ENCODE data around the gene SSB.
A peak's percentile ranks its signal among the peaks of the same experiment; 100 is the strongest.
"Not testable (repeated sequence)": the region's sequence is repeated elsewhere in the genome, so short reads cannot be mapped to it uniquely, and the experiment has no call there.

The SSB gene

DNA sequence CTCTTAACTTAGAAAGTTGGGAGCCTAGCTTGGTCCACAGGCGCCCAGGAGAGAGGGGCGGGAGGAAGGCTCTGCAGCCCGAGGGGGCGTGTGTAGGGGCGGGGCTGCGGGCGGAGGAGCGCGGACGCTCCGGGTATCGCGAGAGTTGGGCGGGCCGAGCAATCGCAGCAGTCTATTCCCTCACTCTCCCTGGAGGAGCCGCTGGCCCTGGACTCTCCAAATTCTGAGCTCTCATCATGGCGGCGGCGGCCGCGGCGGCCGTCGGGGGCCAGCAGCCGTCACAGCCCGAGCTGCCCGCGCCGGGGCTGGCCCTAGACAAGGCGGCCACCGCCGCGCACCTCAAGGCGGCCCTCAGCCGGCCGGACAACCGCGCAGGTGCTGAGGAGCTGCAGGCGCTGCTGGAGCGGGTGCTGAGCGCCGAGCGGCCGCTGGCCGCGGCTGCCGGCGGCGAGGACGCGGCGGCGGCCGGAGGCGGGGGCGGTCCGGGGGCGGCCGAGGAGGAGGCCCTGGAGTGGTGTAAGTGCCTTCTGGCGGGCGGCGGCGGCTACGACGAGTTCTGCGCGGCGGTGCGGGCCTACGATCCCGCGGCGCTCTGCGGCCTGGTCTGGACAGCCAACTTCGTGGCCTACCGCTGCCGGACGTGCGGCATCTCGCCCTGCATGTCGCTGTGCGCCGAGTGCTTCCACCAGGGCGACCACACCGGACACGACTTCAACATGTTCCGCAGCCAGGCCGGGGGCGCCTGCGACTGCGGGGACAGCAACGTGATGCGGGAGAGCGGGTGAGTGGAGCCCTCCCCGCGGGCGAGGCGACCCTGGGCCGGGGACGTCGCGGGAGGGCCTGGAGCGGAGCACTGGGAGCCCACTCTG is 28.8 kb downstream of the SSB start, which contains the start of gene UBR3:
UBR3 (plus strand) TSS at position 183 of the 869 bp plus-strand sequence; CDS start at position 237, 54 bp downstream.
- peak; percentile 96 for DNase-seq (ENCODE audit: extremely low spot score, insufficient read length, low read depth)
- peak; percentile 73 for FAIRE-seq

DNA sequence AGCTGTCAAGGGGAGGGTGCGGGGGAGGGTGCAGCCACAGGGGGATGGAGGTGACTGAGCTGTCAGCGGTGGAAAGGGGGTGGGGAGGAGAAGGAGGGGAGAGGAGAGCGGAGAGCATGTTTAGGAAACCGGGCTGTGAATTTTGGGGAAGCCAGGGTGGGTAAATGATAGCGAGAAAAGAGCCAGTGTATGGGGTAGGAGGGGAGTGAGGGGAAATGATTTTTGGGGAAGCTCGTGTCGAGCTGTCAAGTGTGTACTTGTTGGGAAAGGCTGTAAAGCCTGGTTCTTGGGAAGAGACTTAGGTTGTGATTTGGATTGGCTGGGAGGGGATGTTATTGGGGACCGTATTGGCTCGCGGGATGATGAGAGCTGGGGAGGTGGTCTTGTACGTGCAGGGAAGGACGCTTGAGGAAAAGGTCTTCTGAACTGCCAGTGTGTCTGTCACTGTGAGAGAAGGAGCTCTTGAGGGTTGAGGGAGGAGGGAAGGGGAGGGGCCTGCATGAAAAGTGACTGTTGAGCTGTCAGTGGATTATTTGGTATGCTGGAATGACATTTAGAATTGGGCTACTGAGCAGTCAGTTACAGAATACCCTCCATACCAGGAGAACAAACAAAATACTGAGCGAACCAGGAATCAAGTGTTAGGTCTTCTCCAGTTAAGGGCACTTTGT is 29.6 kb downstream of the SSB start:
- peak; percentile 59 for FAIRE-seq
- peak; percentile 12 for DNase-seq (ENCODE audit: extremely low spot score, insufficient read length, low read depth)

GRCh38 chr2:169834401-169834800 is 35.7 kb downstream of the SSB start:
- DNase-seq (ENCODE audit: extremely low spot score, insufficient read length, low read depth) (no peak), FAIRE-seq (no peak)

DNA sequence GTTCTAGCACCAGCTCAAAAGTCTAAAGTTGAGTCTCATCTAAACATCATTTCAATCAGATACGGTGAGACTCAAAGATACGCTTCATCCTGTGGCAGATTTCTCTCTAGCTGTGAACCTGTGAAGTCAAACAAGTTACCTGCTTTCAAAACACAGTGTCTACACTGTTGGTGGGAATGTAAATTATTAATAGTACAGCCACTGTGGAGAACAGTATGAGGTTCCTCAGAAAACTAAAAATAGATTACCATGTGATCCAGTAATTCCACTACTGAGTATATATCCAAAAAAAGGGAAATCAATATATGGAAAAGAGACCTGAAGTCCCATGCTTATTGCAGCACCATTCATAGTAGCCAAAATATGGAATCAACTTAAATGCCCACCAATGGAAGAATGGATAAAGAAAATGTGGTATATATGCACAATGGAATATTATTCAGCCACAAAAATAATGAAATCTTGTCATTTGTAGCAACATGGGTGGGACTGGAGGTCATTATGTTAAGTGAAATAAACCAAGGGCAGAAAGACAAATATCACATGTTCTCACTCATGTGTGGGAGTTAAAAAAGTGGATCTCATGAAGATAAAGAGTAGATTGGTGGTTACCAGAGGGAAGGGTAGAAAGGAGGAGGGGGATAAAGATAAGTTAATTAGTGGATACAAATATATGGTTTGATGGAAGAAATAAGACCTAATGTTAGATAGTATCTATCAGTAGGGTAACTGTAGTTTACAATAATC is 40.2 kb downstream of the SSB start:
- FAIRE-seq (no peak), DNase-seq (ENCODE audit: extremely low spot score, insufficient read length, low read depth) (no peak)

GRCh38 chr2:169839954-169840746 is 41.5 kb downstream of the SSB start:
- DNase-seq (ENCODE audit: extremely low spot score, insufficient read length, low read depth) (no peak), FAIRE-seq (no peak)

GRCh38 chr2:169840747-169841142 is 42.1 kb downstream of the SSB start:
- no peak for FAIRE-seq
- DNase-seq (ENCODE audit: extremely low spot score, insufficient read length, low read depth), result no peak

DNA sequence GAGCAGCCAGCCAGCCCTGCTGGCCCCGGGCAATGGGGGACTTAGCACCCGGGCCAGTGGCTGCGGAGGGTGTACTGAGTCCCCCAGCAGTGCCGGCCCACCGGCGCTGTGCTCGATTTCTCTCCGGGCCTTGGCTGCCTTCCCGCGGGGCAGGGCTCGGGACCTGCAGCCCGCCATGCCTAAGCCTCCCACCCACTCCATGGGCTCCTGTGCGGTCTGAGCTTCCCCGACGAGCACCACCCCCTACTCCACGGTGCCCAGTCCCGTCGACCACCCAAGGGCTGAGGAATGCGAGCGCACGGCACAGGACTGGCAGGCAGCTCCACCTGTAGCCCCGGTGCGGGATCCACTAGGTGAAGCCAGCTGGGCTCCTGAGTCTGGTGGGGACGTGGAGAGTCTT is 43.0 kb downstream of the SSB start:
- not testable (repeated sequence) for FAIRE-seq

DNA sequence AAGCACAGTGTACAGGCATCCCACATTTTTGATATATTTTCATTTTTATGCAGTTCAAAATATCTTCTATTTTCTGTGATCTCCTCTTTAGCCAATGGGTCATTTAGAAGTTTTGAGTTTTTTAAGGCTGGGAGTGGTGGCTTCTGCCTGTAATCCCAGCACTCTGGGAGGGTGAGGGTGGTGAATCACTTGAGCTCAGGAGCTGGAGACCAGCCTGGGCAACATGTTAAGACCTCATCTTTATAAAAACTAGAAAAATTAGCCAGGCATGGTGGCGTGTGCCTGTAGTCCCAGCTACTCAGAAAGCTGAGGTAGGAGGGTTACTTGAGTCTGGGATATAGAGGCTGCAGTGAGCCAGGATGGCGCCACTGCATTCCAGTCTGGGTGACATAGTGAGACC is 46.3 kb downstream of the SSB start:
- no peak for DNase-seq (ENCODE audit: extremely low spot score, insufficient read length, low read depth)
- FAIRE-seq, result no peak

More for the DNA sequence above, 43.0 kb downstream of the SSB start:
- not testable (repeated sequence) for DNase-seq (ENCODE audit: extremely low spot score, insufficient read length, low read depth)

DNA sequence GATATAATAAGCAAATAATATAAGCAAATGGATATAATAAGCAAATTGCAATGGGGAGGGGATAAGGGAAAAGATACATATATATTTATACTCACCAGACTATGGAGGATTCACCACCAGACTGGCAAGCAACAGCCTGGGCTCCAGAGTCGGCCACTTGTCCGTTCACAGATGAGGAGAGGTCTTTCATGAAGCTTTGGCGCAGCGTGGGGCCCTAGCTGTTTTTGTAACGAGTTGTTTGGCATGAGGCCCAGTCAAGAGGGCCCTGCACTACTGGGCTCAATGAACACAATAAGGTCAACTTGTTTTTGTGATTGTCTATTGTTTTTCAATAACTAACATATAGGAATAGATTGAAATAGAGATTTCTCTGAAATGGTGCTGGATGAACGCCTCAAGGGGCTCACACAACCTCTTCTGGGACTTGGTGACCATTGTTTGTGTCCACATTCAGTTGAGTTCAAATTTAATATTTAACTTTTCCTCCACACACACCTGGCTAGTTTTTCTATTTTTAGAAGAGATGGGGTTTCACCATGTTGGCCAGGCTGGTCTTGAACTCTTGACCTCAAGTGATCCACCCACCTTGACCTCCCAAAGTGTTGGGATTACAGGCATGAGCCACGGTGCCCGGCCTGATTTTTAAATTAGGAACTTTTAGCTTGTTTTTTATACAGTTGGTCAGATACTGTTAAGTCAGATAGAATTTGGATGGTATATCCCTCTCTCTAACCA is 50.5 kb downstream of the SSB start:
- DNase-seq (ENCODE audit: extremely low spot score, insufficient read length, low read depth); FAIRE-seq: not testable (repeated sequence)

DNA sequence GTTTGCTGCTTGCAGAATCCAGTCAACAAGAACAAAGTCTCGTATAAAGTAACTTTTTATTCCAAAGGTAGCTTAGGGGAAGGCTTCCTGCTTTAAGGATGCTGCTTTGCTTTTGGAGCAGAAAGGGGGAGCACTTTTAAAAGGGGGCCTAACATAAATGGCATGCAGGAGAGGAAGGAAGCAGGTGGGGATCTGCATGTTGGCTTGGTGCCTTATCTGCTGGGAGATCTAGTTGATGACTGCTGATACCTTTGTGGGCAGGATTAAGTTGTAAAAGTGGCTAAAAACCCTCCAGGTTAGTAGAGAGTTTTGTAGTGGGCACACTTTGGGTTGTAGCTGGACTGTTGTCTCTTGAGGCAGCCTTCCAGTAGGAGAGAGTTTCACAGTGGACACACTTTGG is 51.0 kb downstream of the SSB start:
- FAIRE-seq, result no peak
- no peak for DNase-seq (ENCODE audit: extremely low spot score, insufficient read length, low read depth)

DNA sequence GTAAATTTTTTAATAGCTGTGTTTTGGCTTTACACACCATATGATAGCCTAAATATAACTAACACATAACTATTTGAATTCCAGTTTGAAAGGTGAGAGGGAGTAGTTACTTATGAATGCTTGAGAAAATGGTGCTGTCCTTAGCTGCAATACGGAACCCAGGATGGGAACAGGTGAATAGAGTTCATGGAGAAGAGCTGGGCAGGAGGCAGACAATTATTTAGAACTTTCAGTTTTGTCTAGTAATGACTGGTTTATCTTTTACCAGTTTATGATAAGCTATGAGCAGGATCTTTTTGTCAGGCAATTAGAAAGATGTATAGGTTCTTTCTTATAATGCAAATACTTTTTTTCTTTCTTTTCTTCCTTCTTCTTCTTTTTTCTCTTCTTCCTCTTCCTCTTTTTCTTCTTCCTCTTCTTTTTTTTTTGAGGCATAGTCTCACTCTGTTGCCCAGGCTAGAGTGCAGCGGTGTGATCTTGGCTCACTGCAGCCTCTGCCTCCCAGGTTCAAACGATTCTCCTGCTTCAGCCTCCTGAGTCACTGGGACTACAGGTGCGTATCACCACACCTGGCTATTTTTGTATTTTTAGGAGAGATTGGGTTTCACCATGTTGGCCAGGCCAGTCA is 54.5 kb downstream of the SSB start:
- FAIRE-seq, result peak; percentile 45

GRCh38 chr2:169855281-169856258 is 56.9 kb downstream of the SSB start:
- not testable (repeated sequence) for FAIRE-seq

More for the DNA sequence above, 54.5 kb downstream of the SSB start:
- DNase-seq (ENCODE audit: extremely low spot score, insufficient read length, low read depth), result no peak

GRCh38 chr2:169859423-169859822 is 60.8 kb downstream of the SSB start:
- no peak for DNase-seq (ENCODE audit: extremely low spot score, insufficient read length, low read depth)
- FAIRE-seq, result no peak

More at GRCh38 chr2:169855281-169856258, 56.9 kb downstream of the SSB start:
- DNase-seq (ENCODE audit: extremely low spot score, insufficient read length, low read depth), result not testable (repeated sequence)

- no peak for FAIRE-seq
- DNase-seq (ENCODE audit: extremely low spot score, insufficient read length, low read depth), result no peak
Measured at GRCh38 chr2:169860149-169860548, 61.5 kb downstream of the SSB start.

Measured in GM18507 (cell line).